ENCODE results near the gene PJA1. TPM values are rescaled to one million over a fixed set of nuclear protein-coding genes. Genes with fewer than 3 reads are reported as not detected.
A peak's percentile ranks its signal among the peaks of the same experiment; 100 is the strongest.

The PJA1 gene
- total RNA-seq (2014; rRNA removed; shearing (Covaris generic)) = 15.8 and 17.3 TPM in 2 replicates
- 10.0 and 12.4 TPM in 2 replicates for polyA plus RNA-seq (2014; cell fraction: nucleus; rRNA removed)

DNA sequence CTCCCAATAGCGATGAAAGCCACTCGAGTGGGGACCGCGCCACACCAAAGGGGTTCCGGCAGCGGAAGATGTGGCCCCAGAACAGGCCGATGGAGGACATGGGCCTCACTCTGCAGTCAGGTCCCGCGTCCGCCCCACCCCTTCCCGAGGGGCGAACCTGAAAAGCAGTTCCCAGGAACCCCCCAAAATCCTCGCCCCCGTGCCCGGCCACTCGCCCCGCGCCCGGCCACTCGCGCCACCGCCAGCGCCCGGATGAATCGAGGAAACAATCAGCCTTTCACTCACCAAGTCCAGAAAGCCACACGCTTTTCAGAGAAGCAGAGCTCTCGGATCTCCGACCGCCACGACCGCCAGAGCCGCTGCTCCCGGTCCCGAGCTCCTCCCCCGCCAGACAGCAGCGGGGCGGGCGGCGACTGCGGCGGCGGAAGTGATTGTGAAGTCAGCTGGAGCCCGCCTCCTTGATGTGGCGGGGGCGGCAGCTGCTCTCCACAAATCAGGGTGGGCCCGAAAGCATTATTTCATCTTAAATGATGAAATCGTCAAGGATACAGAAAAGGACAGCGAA lies at the start of gene PJA1:
TSS of gene PJA1 (minus strand) at position 367 of the 565 bp plus-strand sequence. CDS start 2,380 bp downstream, outside the sequence.
- DNase-seq (ENCODE audit: extremely low read depth, low read depth) = peak; percentile 36

DNA sequence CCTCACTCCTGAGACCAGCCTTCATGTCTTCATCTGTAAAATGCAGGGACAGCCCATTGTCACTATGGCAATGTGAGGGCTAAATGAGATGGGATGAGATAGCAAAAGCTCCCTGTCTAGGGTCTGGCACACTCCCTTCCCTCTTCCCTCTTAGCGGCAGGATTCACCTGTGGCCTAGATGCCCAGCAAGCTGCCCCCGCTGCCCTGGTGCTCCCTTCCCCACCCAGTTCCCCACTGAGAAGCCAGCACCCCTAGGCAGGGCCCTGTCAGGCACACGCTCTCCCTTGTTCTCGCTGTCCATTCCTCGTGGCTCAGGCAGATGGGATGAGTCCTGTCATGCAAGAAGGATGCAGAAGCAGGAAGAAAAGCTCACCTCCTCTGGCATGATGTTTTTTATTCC lies 49.2 kb upstream of the PJA1 start:
- no peak for DNase-seq (ENCODE audit: extremely low read depth, low read depth)

GRCh38 chrX:69211701-69212100 lies 46.4 kb upstream of the PJA1 start:
- DNase-seq (ENCODE audit: extremely low read depth, low read depth) = no peak

- DNase-seq (ENCODE audit: extremely low read depth, low read depth) = no peak
These were observed 45.3 kb upstream of the PJA1 start for GRCh38 chrX:69210581-69210980.

DNA sequence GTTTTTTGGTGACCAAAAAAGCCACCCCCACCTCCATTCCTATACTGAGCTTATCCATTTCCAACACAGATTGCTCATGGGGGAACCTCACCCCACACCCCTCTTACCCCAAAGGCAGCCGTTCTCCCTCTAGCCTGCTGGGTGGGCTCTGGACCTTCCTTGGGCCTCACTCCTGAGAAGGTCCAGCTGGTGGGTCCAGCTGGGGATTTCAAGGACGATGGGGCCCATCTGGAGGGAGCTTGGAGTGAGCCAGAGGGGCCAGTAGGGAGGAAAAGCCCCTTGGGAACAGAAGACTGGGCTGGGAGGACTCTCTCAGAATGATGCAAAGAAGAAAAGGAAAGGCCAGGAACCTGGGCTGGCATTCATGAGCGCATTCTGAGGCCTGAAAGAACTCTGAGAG lies 42.0 kb upstream of the PJA1 start:
- no peak for DNase-seq (ENCODE audit: extremely low read depth, low read depth)

DNA sequence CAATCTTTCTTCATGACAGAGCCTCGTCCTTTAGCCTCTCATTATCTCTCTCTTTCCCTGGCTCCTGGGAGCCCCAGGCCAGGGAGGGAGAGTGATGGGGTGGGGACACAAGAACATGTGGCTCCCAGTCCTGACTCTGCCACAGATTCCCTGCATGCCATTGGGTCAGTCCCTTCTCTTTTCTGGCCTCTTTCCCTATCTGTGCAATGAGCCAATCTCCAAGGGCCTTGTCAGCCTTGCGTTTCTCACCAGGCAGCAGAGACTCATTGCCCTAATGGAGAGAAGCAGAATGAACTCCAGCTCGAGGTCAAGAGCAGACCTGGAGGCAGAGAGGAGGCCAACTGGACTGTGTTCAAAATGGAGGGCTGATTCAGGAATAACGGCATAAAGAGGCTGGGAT lies 38.4 kb upstream of the PJA1 start:
- DNase-seq (ENCODE audit: extremely low read depth, low read depth) = no peak

DNA sequence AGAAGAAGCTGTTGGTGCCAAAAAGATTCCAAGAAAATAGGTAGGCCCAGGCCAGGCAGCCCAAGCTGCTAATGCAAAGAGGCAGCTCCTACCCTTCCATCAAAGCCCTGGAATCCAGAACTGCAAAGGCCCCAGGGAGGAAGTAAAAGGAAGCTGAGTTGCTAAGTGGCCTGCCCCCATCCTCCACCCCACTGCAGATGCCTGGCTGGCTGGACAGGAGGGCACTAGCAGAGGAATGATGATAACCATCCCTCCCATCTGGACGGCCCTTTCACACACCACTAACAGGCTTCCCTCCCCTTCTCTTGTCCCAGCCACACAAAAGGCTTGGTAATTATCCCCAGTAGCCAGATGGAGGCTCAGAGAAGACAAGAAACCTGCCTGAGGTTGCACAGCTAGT lies 32.4 kb upstream of the PJA1 start:
- DNase-seq (ENCODE audit: extremely low read depth, low read depth) = no peak

GRCh38 chrX:69196666-69197065 lies 31.4 kb upstream of the PJA1 start:
- no peak for DNase-seq (ENCODE audit: extremely low read depth, low read depth)

DNA sequence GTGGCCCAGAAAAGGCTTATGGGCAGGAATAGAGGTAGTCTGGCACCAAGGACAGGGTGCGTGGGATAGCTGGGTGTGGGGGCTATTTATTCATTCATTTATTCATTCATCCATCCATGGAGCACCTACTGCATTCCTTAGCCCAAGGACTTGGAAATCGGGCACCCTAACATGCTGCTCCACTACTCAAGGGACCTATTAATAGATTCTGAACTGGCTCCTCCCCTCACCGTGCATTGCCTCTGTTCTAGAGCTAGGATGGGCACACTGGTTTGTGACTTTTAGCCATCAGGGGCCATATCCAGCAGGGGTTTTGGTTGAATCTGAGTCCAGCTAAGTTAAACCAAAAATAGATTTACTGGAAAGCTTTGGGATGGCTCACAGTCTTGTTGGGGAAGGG lies 30.6 kb upstream of the PJA1 start:
- no peak for DNase-seq (ENCODE audit: extremely low read depth, low read depth)

DNA sequence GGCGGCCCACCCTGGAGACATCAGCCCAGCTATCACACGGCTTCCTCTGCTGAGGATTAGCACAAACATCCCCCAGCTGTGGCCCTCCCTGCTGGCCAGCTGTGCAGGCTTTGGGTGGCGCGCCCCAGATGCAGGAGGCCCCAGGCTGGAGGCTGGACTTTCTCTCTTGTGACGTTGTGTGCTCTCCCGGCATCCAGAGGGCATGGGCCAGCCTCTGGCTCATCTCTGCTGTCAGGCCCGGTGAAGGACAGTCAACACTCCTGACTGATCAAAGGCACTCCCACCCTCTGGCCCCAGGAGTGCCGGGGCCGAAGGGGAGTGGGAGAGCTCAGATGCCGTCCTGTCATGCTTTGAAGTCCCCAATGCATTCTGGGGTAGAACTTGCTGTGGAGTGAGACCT lies 29.9 kb upstream of the PJA1 start:
- DNase-seq (ENCODE audit: extremely low read depth, low read depth) = no peak

GRCh38 chrX:69192603-69193002 lies 27.4 kb upstream of the PJA1 start:
- DNase-seq (ENCODE audit: extremely low read depth, low read depth) = no peak

GRCh38 chrX:69189576-69190371 lies 24.5 kb upstream of the PJA1 start:
- DNase-seq (ENCODE audit: extremely low read depth, low read depth) = no peak

DNA sequence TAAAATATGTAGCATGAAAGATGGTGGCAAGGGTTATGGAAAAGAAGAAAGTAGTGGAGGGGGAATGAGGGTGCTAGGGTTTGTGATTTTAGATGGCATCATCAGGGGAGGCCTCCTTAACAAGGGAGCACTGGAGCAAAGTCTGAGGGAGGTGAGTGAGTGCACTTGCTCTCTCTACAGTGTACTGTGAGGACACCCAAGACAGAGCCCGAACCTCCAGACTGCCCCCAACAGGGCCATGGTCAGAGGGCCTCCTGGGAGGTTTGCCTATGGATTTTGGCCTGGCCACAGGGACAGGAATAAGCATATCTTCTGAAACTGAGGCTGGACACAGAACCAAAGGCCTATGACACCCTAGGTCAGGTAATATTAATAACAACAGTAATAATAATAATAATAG lies 21.4 kb upstream of the PJA1 start:
- no peak for DNase-seq (ENCODE audit: extremely low read depth, low read depth)

GRCh38 chrX:69185886-69186285 lies 20.6 kb upstream of the PJA1 start:
- no peak for DNase-seq (ENCODE audit: extremely low read depth, low read depth)

DNA sequence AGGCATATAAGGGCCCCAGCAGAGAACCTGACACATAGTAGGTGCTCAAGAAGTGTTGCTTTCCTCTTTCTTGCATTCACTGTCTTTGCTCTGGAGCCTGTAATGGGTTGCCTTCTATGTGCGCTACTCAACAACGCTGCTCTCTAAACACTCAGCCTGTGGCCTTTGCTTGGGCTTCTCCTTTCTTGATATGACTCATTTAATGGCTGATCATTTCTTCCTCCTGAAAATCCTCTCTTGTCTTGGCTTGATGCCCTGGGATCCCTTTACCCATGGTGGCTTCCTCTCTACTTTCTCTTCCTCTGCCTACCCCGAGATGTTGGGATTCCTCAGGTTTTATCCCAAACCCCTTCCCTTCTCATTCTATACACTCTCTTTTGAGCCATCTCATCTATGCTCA lies 19.9 kb upstream of the PJA1 start:
- DNase-seq (ENCODE audit: extremely low read depth, low read depth) = no peak

- no peak for DNase-seq (ENCODE audit: extremely low read depth, low read depth)
These were observed 17.6 kb upstream of the PJA1 start for GRCh38 chrX:69182818-69183380.

- DNase-seq (ENCODE audit: extremely low read depth, low read depth) = no peak
These were observed 14.2 kb upstream of the PJA1 start for GRCh38 chrX:69179380-69179911.

DNA sequence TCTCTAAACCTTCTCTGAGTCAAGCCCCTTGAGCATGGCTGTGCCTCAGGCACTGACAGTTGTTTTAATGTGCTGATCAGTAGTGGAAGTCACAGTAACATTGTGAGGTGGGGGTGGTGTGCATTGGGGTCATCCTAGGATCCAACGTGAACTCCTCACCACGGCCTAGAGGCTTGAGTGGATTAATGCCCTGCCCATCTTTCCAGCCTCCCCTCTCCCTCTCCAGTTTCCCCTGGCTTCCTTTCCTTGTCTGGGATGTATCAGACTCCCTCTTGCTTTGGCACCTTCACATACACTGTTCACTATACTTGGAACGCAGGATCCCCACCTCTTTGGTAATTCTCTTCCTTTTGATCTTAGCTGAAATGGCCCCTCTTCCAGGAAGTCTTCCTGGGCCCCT lies 13.3 kb upstream of the PJA1 start:
- DNase-seq (ENCODE audit: extremely low read depth, low read depth) = no peak

- DNase-seq (ENCODE audit: extremely low read depth, low read depth) = no peak
These were observed 12.4 kb upstream of the PJA1 start for GRCh38 chrX:69177511-69178162.

DNA sequence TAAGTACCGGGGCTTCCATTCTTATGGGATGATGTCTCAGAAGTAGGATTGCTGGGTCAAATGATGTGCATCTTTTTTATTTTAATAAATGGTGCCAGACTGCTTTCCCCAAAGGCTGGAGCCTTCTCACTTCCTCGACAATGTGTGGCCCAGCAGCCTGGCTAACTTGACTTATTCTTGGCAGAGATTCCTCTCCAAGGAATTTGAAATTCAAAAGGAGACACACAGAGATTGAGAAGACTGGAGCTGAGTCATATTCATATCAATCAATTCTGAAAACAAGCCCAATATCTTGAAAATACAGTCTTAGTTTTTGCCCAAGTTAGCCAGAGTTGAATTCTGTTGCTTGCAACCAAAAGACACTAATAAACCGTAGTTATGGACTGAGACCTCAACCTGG lies 10.8 kb upstream of the PJA1 start:
- DNase-seq (ENCODE audit: extremely low read depth, low read depth) = no peak

GRCh38 chrX:69173906-69174305 lies 8.7 kb upstream of the PJA1 start:
- no peak for DNase-seq (ENCODE audit: extremely low read depth, low read depth)

Data from NCI-H460 (cell line).